ENCODE data around the gene NDOR1.

DNA sequence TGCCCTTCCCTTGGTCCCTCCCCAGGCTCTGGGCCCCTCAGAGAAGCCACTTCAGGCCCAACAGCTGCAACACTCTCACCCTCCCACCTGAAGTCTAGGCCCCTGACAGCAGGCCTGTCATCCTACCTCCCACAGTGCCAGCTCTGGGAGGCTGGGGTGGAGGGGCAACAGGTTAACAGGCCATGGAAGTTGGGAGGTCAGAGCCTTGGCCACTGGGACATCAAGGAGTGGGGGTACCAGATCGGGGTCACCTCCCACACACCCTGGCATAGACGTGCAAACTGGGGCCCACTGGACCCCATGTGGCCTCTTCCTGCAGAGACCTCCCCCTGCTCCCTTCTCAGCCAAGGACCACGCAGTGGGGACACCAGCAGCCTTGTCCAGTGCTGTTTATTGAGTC is 14.3 kb upstream of the NDOR1 start:
- TF ChIP-seq, protein P1, sequence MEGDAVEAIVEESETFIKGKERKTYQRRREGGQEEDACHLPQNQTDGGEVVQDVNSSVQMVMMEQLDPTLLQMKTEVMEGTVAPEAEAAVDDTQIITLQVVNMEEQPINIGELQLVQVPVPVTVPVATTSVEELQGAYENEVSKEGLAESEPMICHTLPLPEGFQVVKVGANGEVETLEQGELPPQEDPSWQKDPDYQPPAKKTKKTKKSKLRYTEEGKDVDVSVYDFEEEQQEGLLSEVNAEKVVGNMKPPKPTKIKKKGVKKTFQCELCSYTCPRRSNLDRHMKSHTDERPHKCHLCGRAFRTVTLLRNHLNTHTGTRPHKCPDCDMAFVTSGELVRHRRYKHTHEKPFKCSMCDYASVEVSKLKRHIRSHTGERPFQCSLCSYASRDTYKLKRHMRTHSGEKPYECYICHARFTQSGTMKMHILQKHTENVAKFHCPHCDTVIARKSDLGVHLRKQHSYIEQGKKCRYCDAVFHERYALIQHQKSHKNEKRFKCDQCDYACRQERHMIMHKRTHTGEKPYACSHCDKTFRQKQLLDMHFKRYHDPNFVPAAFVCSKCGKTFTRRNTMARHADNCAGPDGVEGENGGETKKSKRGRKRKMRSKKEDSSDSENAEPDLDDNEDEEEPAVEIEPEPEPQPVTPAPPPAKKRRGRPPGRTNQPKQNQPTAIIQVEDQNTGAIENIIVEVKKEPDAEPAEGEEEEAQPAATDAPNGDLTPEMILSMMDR (IDR thresholded peaks at IDR 0.05): no peak
- no peak for TF ChIP-seq POLR2A (IDR thresholded peaks at IDR 0.05)
